NB4 (cell line): ENCODE data around the gene SLF2.

Source experiments
- DNase-seq: peaks from one replicate; pipeline ENCODE4 v3.0.0; 2010; ENCODE audit warnings: low read depth
- H3K4me3 ChIP-seq: one replicate; pipeline ENCODE4 v1.5.1; 2011; ENCODE audit warnings: mild to moderate bottlenecking, low read depth, low read length, moderate library complexity
- CTCF ChIP-seq: IDR thresholded peaks from one replicate; pipeline ENCODE4 v1.5.1; 2012; ENCODE audit warnings: low read depth, low read length
- MYC ChIP-seq: IDR thresholded peaks from 2 replicates; pipeline ENCODE4 v1.6.1; 2011; ENCODE audit warnings: low read depth, low read length
- POLR2A ChIP-seq: IDR thresholded peaks from 2 replicates; pipeline ENCODE4 v1.6.1; 2011; ENCODE audit warnings: mild to moderate bottlenecking; ENCODE audit not compliant: insufficient read length; ENCODE audit errors: extremely low read depth
- TF ChIP-seq, protein P1 (sequence below): IDR thresholded peaks from 2 replicates; pipeline ENCODE4 v1.6.1; 2011; ENCODE audit warnings: low read depth, low read length

The SLF2 gene

DNA sequence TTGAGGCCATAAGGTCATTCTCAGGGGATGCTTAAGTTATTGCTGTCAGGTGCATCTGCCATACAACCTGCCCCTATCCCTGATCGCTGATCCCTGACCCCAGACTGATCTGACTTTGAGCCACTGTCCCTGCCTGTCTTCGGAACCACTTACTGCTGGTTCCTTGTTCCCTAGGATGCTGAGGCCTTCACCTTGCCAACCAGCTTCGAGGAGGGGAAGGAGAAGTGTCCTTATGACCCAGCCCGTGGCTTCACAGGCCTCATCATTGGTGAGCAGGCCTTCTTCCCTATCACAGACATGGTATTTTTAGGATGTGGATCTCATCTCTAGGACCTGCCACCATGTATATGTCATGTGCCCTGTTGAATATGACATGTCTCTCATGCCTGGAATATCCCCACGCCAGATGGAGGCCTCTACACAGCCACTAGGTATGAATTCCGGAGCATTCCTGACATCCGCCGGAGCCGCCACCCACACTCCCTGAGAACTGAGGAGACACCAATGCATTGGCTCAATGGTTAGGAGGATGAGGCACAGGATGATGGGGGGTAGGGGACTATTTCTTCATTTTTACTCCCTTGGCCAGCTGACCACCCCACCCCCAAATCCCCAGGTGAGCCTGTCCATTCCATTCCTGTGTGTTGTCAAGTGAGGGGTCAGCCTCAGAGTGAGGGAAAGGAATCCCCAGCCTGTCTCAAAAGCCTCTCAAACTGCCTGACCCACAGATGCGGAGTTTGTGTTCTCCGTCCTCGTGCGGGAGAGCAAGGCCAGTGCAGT, 65.5 kb downstream of the SLF2 start:
- no peak overlapping the region for H3K4me3 ChIP-seq
- no peak for DNase-seq
- no peak for TF ChIP-seq POLR2A
- TF ChIP-seq, protein P1, sequence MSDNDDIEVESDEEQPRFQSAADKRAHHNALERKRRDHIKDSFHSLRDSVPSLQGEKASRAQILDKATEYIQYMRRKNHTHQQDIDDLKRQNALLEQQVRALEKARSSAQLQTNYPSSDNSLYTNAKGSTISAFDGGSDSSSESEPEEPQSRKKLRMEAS = no peak
- TF ChIP-seq CTCF = no peak
- no peak for TF ChIP-seq MYC

DNA sequence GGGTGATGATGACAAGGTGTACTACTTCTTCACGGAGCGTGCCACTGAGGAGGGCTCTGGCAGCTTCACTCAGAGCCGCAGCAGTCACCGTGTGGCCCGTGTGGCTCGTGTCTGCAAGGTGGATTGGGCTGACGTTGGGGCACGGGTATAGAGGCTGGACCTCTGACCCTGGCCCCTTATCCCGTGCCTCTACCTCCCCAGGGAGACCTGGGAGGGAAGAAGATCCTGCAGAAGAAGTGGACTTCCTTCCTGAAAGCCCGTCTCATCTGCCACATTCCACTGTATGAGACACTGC, 66.1 kb downstream of the SLF2 start:
- TF ChIP-seq, protein P1 = no peak
- TF ChIP-seq MYC (no peak), POLR2A (no peak), CTCF (no peak)
- DNase-seq = no peak
- H3K4me3 ChIP-seq = no peak overlapping the region

- TF ChIP-seq POLR2A = no peak
- no peak for TF ChIP-seq MYC
- TF ChIP-seq, protein P1 = no peak
- TF ChIP-seq CTCF = no peak
- no peak overlapping the region for H3K4me3 ChIP-seq
- no peak for DNase-seq
Observed at GRCh38 chr10:100979791-100980272, 67.1 kb downstream of the SLF2 start.

DNA sequence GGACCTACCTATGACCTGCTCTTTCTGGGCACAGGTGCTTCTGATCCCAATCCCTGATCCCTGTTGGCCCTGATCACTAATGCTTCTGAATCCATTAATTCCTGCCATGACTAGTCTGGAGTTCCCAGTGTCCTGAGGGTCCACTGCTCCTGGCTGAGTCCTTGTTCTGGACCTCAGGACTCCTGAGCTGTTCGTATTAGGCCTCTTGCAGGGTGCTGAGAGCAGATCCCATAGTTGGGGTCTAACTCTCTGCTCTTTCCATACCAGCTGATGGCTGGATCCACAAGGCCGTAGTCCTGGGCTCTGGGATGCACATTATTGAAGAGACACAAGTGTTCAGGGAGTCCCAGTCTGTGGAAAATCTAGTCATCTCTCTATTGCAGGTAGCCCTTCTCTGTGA, 67.5 kb downstream of the SLF2 start:
- no peak for DNase-seq
- H3K4me3 ChIP-seq = no peak overlapping the region
- TF ChIP-seq CTCF (no peak), POLR2A (no peak), MYC (no peak)
- TF ChIP-seq, protein P1 = no peak

- no peak for DNase-seq
- TF ChIP-seq, protein P1 = no peak
- TF ChIP-seq CTCF (no peak), MYC (no peak)
- no peak overlapping the region for H3K4me3 ChIP-seq
Observed at GRCh38 chr10:100980711-100981110, 67.9 kb downstream of the SLF2 start.
